SK-N-SH (cell line): ENCODE data around the gene TP53BP1. TPM values are rescaled to one million over a fixed set of nuclear protein-coding genes. Genes with fewer than 3 reads are reported as not detected.

Experiments used
- CTCF ChIA-PET: fragments of 300-600, 350-600 bp; formaldehyde crosslinking; extraction: SDS; loops from one replicate; lab custom pipeline; 2021; lab: Yijun Ruan, JAX
- POLR2A ChIA-PET: fragments of 350-600 bp; sonication (Branson Sonifier 250); formaldehyde crosslinking; extraction: SDS; loops from one replicate; lab custom pipeline; 2020; ENCODE audit warnings: antibody characterized with exemption, inconsistent platforms; lab: Yijun Ruan, JAX
- DNase-seq: peaks from one replicate; pipeline ENCODE4 v3.0.0; 2012
- H2AFZ ChIP-seq: fragments of 200-600 bp; sonication (generic); 2 replicates; pipeline ENCODE4 v1.8.1; 2016; ENCODE audit warnings: antibody characterized with exemption, mild to moderate bottlenecking, low read depth
- H3F3A ChIP-seq: fragments of 200-600 bp; sonication (generic); replicated peaks from 2 replicates; pipeline ENCODE3; 2016; ENCODE audit warnings: antibody characterized with exemption, mild to moderate bottlenecking; ENCODE audit not compliant: insufficient read depth
- H3K27ac ChIP-seq, 2 experiments: fragments of 200-500 bp in 1 of 2; fragments of 200-600 bp in 1 of 2; sonication (Bioruptor generic) in 1 of 2; sonication (generic), shearing (Covaris generic) in 1 of 2; 2 replicates each; pipeline versions ENCODE4 v1.5.1 to v1.6.1; 2014 to 2016; ENCODE audit warnings: low read depth in 2 of 2, inconsistent platforms in 1 of 2, low read length in 1 of 2, mild to moderate bottlenecking in 1 of 2, mixed read lengths in 1 of 2
- H3K27me3 ChIP-seq: fragments of 200-600 bp; sonication (generic), shearing (Covaris generic); 2 replicates; pipeline ENCODE4 v1.6.1; 2016; ENCODE audit warnings: mixed run types; ENCODE audit not compliant: insufficient read depth
- H3K36me3 ChIP-seq, 2 experiments: fragments of 200-500 bp in 1 of 2; fragments of 200-600 bp in 1 of 2; sonication (Bioruptor generic) in 1 of 2; sonication (generic) in 1 of 2; replicated peaks in 1 of 2; 2 replicates each; pipeline versions ENCODE3 to v1.5.1; 2014 to 2016; ENCODE audit warnings: low read length in 1 of 2, mild to moderate bottlenecking in 1 of 2; ENCODE audit not compliant: insufficient read depth in 2 of 2, control insufficient read depth in 1 of 2
- H3K4me1 ChIP-seq, 2 experiments: fragments of 200-500 bp in 1 of 2; fragments of 200-600 bp in 1 of 2; sonication (Bioruptor generic) in 1 of 2; sonication (generic), shearing (Covaris generic) in 1 of 2; 2 replicates each; pipeline versions ENCODE4 v1.5.1 to v1.6.1; 2014 to 2016; ENCODE audit warnings: low read depth in 1 of 2, low read length in 1 of 2, mixed run types in 1 of 2; ENCODE audit not compliant: insufficient read depth in 2 of 2, control insufficient read depth in 1 of 2
- H3K4me2 ChIP-seq: fragments of 200-600 bp; sonication (generic), shearing (Covaris generic); 2 replicates; pipeline ENCODE4 v1.6.1; 2017; ENCODE audit warnings: mixed run types
- H3K4me3 ChIP-seq, 2 experiments: fragments of 200-500 bp in 1 of 2; fragments of 200-600 bp in 1 of 2; sonication (Bioruptor generic) in 1 of 2; sonication (generic), shearing (Covaris generic) in 1 of 2; 2 replicates each; pipeline versions ENCODE4 v1.5.1 to v1.8.1; 2014 to 2016; ENCODE audit warnings: low read depth in 2 of 2, inconsistent platforms in 1 of 2, low read length in 1 of 2, mild to moderate bottlenecking in 1 of 2, mixed read lengths in 1 of 2, moderate library complexity in 1 of 2
- H3K79me2 ChIP-seq: fragments of 200-600 bp; sonication (generic); 2 replicates; pipeline ENCODE4 v1.8.1; 2017; ENCODE audit warnings: mild to moderate bottlenecking; ENCODE audit not compliant: insufficient read depth
- H3K9ac ChIP-seq: fragments of 200-600 bp; sonication (generic); 2 replicates; pipeline ENCODE4 v1.6.1; 2017; ENCODE audit warnings: mixed run types
- H3K9me2 ChIP-seq: fragments of 200-600 bp; sonication (generic); 2 replicates; pipeline ENCODE4 v1.6.1; 2017; ENCODE audit warnings: mixed run types
- H3K9me3 ChIP-seq: fragments of 200-600 bp; sonication (generic); 2 replicates; pipeline ENCODE4 v1.6.1; 2017; ENCODE audit warnings: mixed run types, mild to moderate bottlenecking, moderate library complexity
- H4K20me1 ChIP-seq: fragments of 200-600 bp; sonication (generic); 2 replicates; pipeline ENCODE4 v1.6.1; 2017; ENCODE audit warnings: mild to moderate bottlenecking, mixed run types; ENCODE audit not compliant: insufficient read depth
- CHD2 ChIP-seq: fragments of 150-350 bp; IDR thresholded peaks from 2 replicates; pipeline ENCODE4 v1.6.1; 2018; ENCODE audit warnings: low read length; ENCODE audit not compliant: partially characterized antibody
- ELF1 ChIP-seq: IDR thresholded peaks from 2 replicates; pipeline ENCODE4 v1.4.0; 2012
- EP300 ChIP-seq, 2 experiments: IDR thresholded peaks; 2 replicates each; pipeline versions ENCODE4 v1.4.0 to v1.6.1; 2012; ENCODE audit warnings: borderline replicate concordance in 1 of 2, low read depth in 1 of 2, low read length in 1 of 2
- GABPA ChIP-seq: IDR thresholded peaks from 2 replicates; pipeline ENCODE4 v1.4.0; 2012; ENCODE audit warnings: low read depth, mild to moderate bottlenecking
- GATA2 ChIP-seq: sonication (generic); formaldehyde crosslinking; IDR thresholded peaks from 2 replicates; pipeline ENCODE4 v1.5.0; 2020; ENCODE audit warnings: mild to moderate bottlenecking, missing genetic modification reagents
- MXI1 ChIP-seq: IDR thresholded peaks from 2 replicates; pipeline ENCODE4 v1.6.1; 2012; ENCODE audit warnings: mild to moderate bottlenecking, low read depth, low read length, improper control_type of control experiment
- NFIC ChIP-seq: IDR thresholded peaks from 2 replicates; pipeline ENCODE4 v1.4.0; 2012; ENCODE audit warnings: borderline replicate concordance
- RCOR1 ChIP-seq: fragments of 150-350 bp; IDR thresholded peaks from 2 replicates; pipeline ENCODE4 v1.6.1; 2017; ENCODE audit warnings: antibody characterized with exemption, low read length
- RXRA ChIP-seq: IDR thresholded peaks from 2 replicates; pipeline ENCODE4 v1.4.0; 2012; ENCODE audit warnings: low read depth, mild to moderate bottlenecking, borderline replicate concordance
- TAF1 ChIP-seq: IDR thresholded peaks from 2 replicates; pipeline ENCODE4 v1.6.1; 2012; ENCODE audit warnings: low read depth, mild to moderate bottlenecking, low read length, moderate library complexity, borderline replicate concordance
- TEAD4 ChIP-seq: IDR thresholded peaks from 2 replicates; pipeline ENCODE4 v1.4.0; 2012; ENCODE audit warnings: mild to moderate bottlenecking, borderline replicate concordance; ENCODE audit not compliant: insufficient read depth
- YY1 ChIP-seq: IDR thresholded peaks from 2 replicates; pipeline ENCODE4 v1.4.0; 2012; ENCODE audit warnings: low read depth, mild to moderate bottlenecking
- WGBS: methylation state at CpG from one replicate; pipeline ENCODE4 v1.1.6; 2017; ENCODE audit warnings: low lambda C conversion rate; 5-methylcytosine and 5-hydroxymethylcytosine counted together
- polyA plus RNA-seq, 3 experiments: library from polyadenylated mRNA; depleted of rRNA; stranded (reverse); fragments of >200 nt; gene quantifications; 2 replicates each; pipeline ENCODE4 v1.2.3, GENCODE V29; 2012
- TF ChIP-seq, protein P1 (sequence below): IDR thresholded peaks from 2 replicates; pipeline ENCODE4 v1.4.0; 2012; ENCODE audit warnings: low read depth
- TF ChIP-seq, protein P2 (sequence below): fragments of 200-600 bp; sonication (generic); IDR thresholded peaks from 2 replicates; pipeline ENCODE4 v1.6.1; 2017; ENCODE audit warnings: antibody characterized with exemption, mild to moderate bottlenecking, moderate library complexity
- TF ChIP-seq, protein P3 (sequence below): IDR thresholded peaks from 2 replicates; pipeline ENCODE4; 2012

TP53BP1 gene
- polyA plus RNA-seq, 1 of the 3 experiments (the other 2 are of a cell fraction): 27.1 TPM

DNA sequence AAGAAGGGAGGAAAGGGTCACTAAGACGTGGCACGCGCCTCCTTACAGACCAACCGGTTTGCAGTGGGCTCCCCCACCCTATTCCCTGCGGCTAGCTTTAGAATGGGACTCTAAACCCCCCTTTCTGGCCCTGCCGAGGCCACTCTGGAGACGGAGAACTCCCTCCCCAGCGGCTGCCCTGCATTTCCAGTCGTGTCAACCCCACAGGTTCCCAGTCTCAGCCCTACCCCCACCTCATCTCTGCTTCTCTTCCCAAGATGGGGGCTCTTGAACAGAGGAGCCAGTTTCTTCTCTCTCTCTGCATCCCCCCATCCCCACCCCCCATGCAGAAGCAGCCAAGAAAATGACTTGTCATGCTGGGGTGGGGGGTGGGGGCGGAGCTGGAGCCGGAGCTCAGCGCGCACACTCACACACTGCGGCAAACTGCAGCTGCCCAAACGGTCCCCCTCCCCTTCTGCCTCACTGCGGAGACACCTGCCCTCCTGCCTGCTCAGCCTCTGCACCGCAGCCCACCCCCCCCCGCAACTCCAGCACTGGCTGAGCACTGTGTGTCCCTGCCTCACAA is 25.3 kb upstream of the TP53BP1 start:
- Histone ChIP-seq H3K27ac (peak overlapping the region; percentile 49 to 85; a peak in 3 of 4 replicates), H3K9me3 (no peaks in the 10 kb centered on the region), H2AFZ (peak overlapping the region; percentile 49; the same call in 1 of the 2 replicates), H3F3A (no peaks in the 10 kb centered on the region), H3K36me3 (peaks cover 13 to 28% of the 10 kb centered on the region in 2 experiments), H3K4me2 (peak overlapping the region; percentile 89), H3K4me1 (peaks cover 19 to 38% of the 10 kb centered on the region in 2 experiments), H3K4me3 (peak overlapping the region; percentile 73 to 85), H3K9ac (peak overlapping the region; percentile 62), H4K20me1 (no peaks in the 10 kb centered on the region), H3K27me3 (no peaks in the 10 kb centered on the region), H3K79me2 (0 out of 2 replicates have a peak, but pooled peaks cover 7% of the 10 kb centered on the region), H3K9me2 (no peaks in the 10 kb centered on the region)
- 12% methylated on average over 15 of the region's 18 CpGs for WGBS
- DNase-seq: peak; percentile 70
- POLR2A ChIA-PET: no interaction called here
- CTCF ChIA-PET: interaction anchor here (1.0 to 2.7 kb wide), 3 partner anchors 9 to 146 kb away, joined by 3 to 10 read pairs (median 5); no protein-coding TSS in a partner anchor
- peak; percentile 68 for TF ChIP-seq CHD2
- TF ChIP-seq NFIC: peak; percentile 54
- TF ChIP-seq YY1: no peak
- no peak for TF ChIP-seq EP300 (IDR thresholded peaks at IDR 0.05; ENCODE audit: borderline replicate concordance in 1 of 2, low read depth in 1 of 2, low read length in 1 of 2)

DNA sequence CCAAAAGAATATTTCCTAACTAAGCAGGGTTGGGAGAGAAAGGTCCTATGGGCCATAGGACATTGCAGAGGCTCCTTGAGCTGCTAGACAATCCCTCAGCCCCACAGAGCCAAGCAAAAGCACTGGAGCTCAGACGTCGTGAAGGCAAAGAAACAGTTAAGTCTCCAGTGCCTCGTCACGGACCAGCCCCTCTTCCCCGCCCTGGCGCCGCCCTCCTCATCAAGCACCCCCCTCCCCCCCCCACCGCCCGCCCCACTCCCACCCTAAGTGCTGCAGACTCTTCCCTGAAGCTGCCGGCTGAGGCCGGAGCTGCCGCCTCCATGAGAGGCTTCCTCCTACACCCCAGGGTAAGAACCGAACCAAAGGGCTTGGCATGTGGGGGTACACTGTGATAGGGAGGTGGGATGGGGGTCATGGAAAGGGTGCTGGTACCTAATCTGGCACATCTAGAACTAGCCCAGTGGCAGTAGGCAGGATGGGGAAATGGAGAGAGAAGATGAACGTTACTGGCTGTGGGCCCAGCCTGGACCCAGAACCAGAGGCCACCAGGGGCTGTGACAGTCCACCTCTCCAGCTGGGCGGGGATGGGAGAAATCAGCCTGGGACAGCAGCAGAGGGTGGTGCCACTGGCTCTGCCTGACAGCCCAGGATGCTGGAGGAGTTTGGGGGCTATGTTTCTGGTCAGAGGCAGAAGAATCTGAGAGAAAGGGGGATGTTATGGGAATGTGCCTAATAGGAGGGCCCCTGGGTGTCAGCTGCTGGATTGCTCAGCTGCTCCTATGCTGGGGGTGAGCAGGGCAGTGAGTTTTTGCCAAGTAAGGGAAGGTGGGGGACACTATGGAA is 24.6 kb upstream of the TP53BP1 start, which contains the start of gene MAP1A:
MAP1A (plus strand) TSS at position 255 of the 843 bp plus-strand sequence. CDS start 3,866 bp downstream, outside the sequence.
- Histone ChIP-seq H4K20me1 (no peaks in the 10 kb centered on the region), H3K79me2 (0 out of 2 replicates have a peak, but pooled peaks cover 7% of the 10 kb centered on the region), H3K36me3 (peaks cover 13 to 21% of the 10 kb centered on the region in 2 experiments), H3K27ac (peak within 1 kb of the TSS; percentile 51 to 85), H3K4me3 (peak within 1 kb of the TSS; percentile 73 to 85), H3F3A (no peaks in the 10 kb centered on the region), H3K9me3 (no peaks in the 10 kb centered on the region), H2AFZ (peak within 1 kb of the TSS; percentile 49; the same call in 1 of the 2 replicates), H3K4me1 (peaks cover 19 to 38% of the 10 kb centered on the region in 2 experiments), H3K4me2 (peak within 1 kb of the TSS; percentile 89), H3K27me3 (no peaks in the 10 kb centered on the region), H3K9me2 (no peaks in the 10 kb centered on the region), H3K9ac (peak within 1 kb of the TSS; percentile 62)
- 17% methylated on average over 4 of the region's 15 CpGs for WGBS
- peak; percentile 89 for DNase-seq
- no peak for TF ChIP-seq ELF1
- TF ChIP-seq, protein P1, sequence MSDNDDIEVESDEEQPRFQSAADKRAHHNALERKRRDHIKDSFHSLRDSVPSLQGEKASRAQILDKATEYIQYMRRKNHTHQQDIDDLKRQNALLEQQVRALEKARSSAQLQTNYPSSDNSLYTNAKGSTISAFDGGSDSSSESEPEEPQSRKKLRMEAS: 0 out of 2 replicates have a peak, but pooled peaks have one; percentile 7
- TF ChIP-seq TAF1: 0 out of 2 replicates have a peak, but pooled peaks have one; percentile 18
- peak; percentile 38 for TF ChIP-seq GATA2 (CRISPR knock-in tag)
- TF ChIP-seq, protein P2, sequence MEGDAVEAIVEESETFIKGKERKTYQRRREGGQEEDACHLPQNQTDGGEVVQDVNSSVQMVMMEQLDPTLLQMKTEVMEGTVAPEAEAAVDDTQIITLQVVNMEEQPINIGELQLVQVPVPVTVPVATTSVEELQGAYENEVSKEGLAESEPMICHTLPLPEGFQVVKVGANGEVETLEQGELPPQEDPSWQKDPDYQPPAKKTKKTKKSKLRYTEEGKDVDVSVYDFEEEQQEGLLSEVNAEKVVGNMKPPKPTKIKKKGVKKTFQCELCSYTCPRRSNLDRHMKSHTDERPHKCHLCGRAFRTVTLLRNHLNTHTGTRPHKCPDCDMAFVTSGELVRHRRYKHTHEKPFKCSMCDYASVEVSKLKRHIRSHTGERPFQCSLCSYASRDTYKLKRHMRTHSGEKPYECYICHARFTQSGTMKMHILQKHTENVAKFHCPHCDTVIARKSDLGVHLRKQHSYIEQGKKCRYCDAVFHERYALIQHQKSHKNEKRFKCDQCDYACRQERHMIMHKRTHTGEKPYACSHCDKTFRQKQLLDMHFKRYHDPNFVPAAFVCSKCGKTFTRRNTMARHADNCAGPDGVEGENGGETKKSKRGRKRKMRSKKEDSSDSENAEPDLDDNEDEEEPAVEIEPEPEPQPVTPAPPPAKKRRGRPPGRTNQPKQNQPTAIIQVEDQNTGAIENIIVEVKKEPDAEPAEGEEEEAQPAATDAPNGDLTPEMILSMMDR: peak; percentile 15; the same call in 1 of the 2 replicates
- TF ChIP-seq MXI1: peak; percentile 39; the same call in 1 of the 2 replicates
- TF ChIP-seq RXRA: no peak
- TF ChIP-seq TEAD4: no peak
- no peak for TF ChIP-seq GABPA
- no peak for TF ChIP-seq RCOR1
- TF ChIP-seq, protein P3, sequence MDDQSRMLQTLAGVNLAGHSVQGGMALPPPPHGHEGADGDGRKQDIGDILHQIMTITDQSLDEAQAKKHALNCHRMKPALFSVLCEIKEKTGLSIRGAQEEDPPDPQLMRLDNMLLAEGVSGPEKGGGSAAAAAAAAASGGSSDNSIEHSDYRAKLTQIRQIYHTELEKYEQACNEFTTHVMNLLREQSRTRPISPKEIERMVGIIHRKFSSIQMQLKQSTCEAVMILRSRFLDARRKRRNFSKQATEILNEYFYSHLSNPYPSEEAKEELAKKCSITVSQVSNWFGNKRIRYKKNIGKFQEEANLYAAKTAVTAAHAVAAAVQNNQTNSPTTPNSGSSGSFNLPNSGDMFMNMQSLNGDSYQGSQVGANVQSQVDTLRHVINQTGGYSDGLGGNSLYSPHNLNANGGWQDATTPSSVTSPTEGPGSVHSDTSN: no peak
- ChIA-PET POLR2A (no interaction called here), CTCF (interaction anchor here (0.9 to 2.7 kb wide), 4 partner anchors 9 to 146 kb away, joined by 3 to 10 read pairs (median 4); no protein-coding TSS in a partner anchor)
